ENCODE data around the gene KRCC1. TPM values are rescaled to one million over a fixed set of nuclear protein-coding genes. Genes with fewer than 3 reads are reported as not detected.
"Not testable (repeated sequence)": the region's sequence is repeated elsewhere in the genome, so short reads cannot be mapped to it uniquely, and the experiment has no call there.

KRCC1 gene
- total RNA-seq, 1 donor from 2014 or later: 14.5 TPM

DNA sequence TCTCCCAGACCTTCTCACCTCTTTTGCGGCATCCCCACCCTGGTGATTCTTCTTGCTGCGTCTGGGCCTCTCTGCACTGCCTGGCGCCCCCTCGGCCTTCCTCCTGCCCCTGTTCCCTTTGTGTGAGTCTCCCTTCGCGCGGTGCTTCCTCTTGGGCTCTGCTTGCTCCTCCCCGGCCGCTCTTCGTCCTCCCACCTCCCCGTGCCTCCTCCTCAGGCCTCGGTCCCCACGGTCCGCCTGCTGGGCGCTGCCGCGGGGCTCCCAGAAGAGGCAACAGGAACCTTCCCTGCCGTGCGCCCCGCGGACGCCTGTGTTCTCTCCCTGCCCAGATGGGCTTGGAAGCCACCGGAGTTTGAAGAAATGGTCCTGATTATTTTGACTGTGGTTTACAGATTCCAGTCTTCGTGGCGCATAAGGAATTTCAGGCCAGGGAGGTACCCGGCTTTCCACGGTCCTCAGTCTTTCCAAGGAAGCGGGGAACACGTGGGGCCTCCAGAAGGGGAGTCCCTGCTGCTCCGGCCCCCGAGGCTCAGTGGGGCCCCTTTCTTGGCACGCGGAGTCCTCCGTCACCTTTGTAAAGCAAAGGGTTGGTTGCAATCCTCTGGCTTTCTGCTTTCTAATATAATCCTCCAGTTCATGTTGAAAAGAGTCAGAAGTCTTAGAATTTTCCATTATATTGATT, 52.4 kb downstream of the KRCC1 start:
- peak in 1 of 2 donors; percentile 4 for DNase-seq (ENCODE audit: low read depth in 2 of 2)

DNA sequence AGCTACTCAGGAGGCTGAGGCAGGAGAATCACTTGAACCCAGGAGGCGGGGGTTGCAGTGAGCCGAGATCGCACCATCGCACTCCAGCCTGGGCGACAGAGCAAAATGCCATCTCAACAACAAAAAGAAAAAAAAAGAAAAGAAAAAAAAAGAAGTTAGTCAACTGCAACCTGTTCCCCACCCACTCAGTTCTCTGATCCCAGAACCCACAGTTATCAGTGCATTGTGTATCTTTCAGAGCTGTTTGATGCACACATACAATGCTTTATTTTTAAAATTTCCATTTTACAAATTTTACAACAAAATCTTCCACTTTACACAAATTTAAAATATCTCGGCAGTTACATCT, 53.2 kb downstream of the KRCC1 start:
- DNase-seq (ENCODE audit: low read depth in 2 of 2): no peak

DNA sequence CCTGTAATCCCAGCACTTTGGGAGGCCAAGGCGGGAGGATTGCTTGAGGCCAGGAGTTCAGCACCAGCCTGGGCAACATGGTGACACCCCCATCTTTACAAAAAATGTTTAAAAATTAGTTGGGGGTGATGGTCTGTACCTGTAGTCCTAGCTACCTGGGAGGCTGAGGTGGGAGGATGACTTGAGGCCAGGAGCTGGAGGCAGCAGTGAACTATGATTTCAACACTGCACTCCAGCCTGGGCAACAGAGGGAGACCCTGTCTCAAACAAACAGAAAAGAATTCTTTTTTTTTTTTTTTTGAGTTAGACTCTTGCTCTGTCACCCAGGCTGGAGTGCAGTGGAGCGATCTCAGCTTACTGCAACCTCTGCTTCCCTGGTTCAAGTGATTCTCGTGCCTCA, 55.1 kb downstream of the KRCC1 start:
- not testable (repeated sequence) for DNase-seq (ENCODE audit: low read depth in 2 of 2)

DNA sequence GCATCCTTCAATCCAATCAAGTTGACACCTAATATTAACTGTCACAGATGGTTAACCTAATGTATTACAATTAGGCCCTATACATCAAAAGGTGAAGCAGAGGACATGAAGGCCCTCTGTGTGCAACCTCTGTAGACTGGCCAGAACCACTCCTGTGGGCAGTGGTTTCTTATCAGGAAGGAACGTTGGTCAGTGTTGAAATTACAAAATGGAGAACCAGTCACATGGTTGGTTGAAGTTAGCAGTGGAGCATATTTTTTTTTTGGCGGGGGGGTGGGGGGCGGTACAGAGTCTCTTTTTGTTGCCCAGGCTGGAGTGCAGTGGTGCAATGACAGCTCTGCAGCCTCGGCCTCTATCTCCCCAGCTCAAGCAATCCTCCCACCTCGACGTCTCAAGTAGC, 59.0 kb downstream of the KRCC1 start:
- DNase-seq (ENCODE audit: low read depth in 2 of 2): no peak

DNA sequence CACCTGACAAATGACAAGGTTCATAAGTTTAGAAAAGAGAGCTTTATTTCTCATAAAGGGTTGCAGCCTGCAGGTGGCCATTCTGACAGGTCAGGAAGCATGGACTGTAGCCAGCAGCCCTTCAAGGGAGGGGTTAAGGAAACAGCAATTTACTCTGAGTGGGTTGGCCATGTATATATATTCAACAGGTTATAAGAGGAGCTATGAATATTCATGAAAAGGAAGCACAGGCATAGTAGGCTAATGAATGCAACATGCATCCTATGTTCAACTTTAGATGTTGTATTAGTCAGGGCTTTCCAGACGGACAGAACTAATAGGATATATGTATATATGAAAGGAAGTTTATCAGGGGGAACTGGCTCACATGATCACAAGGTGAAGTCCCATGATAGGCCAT, 59.8 kb downstream of the KRCC1 start:
- DNase-seq (ENCODE audit: low read depth in 2 of 2): no peak

DNA sequence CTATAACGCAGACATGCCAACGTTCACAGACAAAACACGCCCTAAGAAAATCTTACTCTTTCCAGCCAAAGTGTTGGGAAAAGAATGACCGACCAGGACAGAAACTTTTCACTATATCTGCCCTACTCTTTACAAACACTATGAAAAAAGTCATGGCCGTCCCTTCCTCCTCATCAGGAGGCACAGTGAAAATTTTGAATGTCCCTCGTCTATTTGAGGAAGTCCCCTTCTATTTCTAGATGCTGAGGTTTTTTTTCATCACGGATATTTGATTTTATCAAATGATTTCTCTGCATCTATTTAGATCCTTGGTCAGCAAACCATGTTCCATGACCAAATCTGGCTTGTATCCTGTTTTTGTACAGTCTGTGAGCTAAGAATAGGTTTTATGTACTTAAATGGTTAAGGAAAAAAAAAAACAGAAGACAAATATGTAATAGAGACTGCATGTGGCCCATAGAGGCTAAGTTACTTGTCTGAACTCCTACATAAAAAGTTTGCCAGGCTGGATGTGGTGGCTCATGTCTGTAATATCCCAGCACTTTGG, 61.2 kb downstream of the KRCC1 start:
- DNase-seq (ENCODE audit: low read depth in 2 of 2): not testable (repeated sequence)

DNA sequence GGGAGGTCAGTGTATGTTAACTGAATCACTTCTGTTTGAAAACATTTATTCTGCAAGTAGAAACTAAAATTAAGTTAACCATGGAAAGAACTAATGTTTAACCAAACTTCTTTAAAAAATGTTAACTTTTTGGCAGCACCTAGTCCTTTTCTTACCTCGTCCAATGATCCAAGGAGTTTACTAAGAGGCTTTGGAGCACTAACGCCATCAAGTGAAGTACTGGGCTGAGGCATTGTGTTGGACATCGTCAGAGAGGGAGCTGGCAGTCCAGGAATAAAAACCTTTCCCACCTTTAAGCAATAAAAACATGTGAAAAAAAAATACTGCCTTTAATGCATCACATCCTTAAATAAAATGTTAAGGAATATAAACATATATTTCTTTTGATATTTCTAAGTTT, 63.0 kb downstream of the KRCC1 start:
- DNase-seq (ENCODE audit: low read depth in 2 of 2): not testable (repeated sequence)

DNA sequence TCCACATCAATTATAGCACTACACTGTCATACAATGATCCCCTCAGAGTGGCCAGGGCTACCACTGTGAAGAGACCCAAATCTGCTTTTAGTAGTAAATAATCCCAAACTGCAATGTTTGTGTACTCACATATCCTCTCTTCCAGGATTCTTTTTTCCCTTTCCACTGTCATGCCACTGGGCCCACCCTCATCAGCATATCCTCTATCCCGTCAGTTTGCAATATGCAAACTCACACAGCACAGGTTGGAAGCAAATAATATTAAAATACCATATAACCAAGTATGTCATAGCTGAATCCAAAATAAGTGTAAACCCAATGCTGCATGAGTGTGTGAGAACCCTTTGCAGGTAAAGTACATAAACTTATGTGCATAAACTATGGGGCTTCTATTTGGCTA, 68.1 kb downstream of the KRCC1 start:
- not testable (repeated sequence) for DNase-seq (ENCODE audit: low read depth in 2 of 2)

DNA sequence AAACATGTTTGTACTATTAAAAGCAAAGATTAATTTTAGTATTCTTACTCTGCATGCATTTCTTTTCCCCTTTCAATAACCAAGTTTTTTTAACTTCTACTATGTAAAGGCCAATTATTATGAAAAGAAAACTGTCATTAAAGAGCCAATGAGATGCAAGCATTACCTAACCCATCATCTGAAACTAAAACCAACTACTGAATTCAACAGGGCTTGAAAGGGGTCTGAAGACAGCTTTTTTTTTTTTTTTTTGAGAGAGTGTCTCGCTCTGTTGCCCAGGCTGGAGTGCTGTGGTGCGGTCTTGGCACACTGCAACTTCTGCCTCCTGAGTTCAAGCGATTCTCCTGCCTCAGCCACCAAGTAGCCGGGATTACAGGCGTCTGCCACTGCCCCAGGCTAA, 69.7 kb downstream of the KRCC1 start:
- not testable (repeated sequence) for DNase-seq (ENCODE audit: low read depth in 2 of 2)

DNA sequence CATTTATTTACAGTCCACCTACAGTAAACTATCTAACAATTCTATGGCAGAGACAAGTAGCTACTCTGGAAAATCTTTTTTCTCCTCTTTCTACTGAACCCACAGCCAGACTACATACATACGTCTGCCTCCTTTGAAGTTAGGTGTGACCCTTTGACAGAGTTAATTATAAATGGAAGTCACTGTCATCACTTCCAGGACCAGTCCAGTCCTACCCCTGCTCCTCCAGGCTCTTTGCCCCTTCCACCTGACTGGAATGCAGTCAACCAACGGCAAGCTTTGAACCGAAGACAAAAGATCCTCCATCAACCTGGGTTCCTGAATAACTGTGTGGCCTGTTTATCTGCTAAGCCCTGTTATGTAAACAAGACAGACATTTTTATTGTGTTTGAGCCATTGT, 74.4 kb downstream of the KRCC1 start:
- not testable (repeated sequence) for DNase-seq (ENCODE audit: low read depth in 2 of 2)

Other genes starting within 250 kb of the KRCC1 start
- gene RGPD2, start 230.0 kb downstream of the KRCC1 start, total RNA-seq: 0.65 and 4.4 TPM in 2 replicates
- gene RNU2-63P, start 39.2 kb downstream of the KRCC1 start, total RNA-seq: 70.8 and 139 TPM in 2 replicates
- gene SMYD1, start 12.0 kb upstream of the KRCC1 start, total RNA-seq: not detected in 2 replicates
- not detected in 2 replicates for gene FABP1, start 72.3 kb upstream of the KRCC1 start, total RNA-seq
- gene THNSL2, start 114.6 kb upstream of the KRCC1 start, total RNA-seq: under 0.01 TPM in 1 of 2 replicates, not detected in the other